Stimulated activated CD4-positive, alpha-beta T cell treated with anti-CD3 and anti-CD28 coated beads, Interleukin-2, amount 100 ng/mL, for 48 hours (primary cell): ENCODE measurements around the gene MIER1.
"Not testable (repeated sequence)": the region's sequence is repeated elsewhere in the genome, so short reads cannot be mapped to it uniquely, and the experiment has no call there.

Experiments used
- DNase-seq, 2 donors: peaks; one replicate each; pipeline ENCODE4 v3.0.0-alpha.2; 2020

Gene MIER1

DNA sequence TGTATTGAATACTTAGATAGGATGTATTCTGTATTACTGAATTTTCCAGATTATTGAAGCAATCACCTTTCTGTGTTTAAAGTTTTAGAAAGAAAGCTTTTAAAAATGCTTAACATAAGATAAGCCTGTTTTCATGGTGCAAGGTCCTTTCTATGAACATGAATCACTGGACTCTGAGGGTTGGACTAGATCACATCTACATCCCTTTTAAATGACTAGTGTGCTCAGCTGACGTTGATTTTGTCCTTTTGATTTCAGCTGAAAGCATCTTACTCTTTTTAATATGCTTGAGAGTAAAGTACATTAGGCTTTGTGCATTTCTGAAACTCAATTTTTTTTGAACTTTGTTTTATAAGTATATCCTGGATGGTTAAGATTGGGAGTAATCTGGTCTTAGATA is 16.2 kb downstream of the MIER1 start:
- no peak for DNase-seq

DNA sequence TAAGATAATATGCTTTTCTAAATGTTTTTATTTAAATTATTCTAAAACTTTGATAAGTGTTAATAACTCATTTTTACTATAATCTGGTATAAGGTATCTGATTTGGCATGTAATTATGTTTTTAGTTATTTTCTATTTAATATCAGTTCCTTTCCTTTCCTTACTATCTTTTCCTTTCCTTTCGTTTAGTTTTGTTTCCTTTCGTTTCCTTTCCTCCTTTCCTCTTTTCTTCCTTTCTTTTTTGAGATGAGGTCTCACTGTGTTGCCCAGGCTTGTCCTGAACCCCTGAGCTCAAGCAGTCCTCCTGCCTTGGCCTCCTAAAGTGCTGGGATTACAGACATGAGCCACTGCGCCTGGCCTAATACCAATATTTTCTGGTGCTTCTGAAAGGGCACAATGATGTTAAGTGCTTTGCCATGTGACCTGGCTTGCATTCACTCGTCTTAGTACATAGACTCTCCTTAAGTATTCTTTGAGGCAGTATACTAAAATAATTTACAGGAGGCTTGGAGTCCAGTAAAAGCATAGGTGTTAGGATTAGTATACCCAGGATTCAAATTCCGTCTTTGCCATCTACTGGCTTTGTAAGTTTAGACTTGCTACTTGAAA is 18.7 kb downstream of the MIER1 start:
- DNase-seq = no peak

- no peak for DNase-seq
Measured at GRCh38 chr1:66944330-66945274, 19.8 kb downstream of the MIER1 start.

GRCh38 chr1:66945316-66945715 is 20.5 kb downstream of the MIER1 start:
- DNase-seq = no peak

DNA sequence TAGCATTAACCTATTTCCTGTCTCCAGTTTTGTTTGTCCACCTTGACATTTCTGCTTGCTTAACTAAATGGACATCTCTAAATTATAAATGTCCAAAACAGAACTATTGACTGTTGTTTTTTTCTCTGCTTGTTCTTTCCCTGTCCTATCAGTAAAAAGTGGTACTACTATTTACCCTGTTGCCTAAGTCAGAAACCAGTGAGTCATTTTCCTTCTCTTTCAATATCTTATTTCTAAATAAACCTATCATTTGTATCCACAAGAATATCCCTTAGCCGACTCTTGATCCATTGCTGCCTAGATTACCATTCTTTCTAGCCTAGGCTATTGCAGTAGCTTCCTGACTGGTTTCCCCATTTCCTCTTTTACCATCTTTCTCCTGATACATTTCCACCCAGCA is 22.5 kb downstream of the MIER1 start:
- DNase-seq = no peak

DNA sequence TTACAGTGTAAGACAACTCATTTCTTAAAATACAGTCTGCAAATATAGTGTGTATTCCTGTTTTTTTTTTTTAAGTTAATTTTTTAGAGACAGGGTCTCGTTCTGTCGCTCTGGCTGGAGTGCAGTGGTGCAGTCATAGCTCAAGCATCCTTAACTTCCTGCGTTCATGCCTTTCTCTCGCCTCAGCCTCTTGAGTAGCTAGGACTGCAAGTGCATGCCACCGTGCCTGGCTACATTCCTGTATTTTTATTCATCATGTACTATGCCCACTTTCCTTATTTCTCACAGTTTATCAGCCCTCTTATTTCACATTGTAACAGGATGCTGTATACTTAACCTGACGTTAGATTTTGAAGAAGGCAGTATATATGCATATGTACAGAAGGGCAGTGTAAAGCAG is 26.7 kb downstream of the MIER1 start:
- DNase-seq = no peak

GRCh38 chr1:66954208-66954607 is 29.4 kb downstream of the MIER1 start:
- no peak for DNase-seq

- no peak for DNase-seq
Measured at GRCh38 chr1:66957938-66958337, 33.1 kb downstream of the MIER1 start.

- not testable (repeated sequence) for DNase-seq
Measured at GRCh38 chr1:66966188-66966873, 41.5 kb downstream of the MIER1 start.

DNA sequence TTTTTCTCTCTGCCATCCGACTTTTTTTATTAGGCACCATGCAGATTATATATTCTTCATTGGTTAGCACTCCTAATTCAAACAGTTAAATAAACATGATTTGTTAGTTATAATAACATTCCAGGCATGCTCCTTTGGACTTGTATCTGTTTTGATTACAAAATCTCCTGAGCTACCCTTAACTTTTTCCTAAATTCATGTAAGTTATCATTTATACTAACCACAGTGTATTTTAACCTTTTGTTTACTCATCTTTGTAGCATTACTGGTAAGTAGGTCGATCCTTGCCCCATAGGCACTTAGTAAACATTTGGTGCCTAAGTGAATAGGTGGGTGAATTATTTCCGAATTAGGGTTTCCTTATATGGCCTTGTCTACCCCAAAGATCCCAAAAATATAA is 43.8 kb downstream of the MIER1 start:
- no peak for DNase-seq

DNA sequence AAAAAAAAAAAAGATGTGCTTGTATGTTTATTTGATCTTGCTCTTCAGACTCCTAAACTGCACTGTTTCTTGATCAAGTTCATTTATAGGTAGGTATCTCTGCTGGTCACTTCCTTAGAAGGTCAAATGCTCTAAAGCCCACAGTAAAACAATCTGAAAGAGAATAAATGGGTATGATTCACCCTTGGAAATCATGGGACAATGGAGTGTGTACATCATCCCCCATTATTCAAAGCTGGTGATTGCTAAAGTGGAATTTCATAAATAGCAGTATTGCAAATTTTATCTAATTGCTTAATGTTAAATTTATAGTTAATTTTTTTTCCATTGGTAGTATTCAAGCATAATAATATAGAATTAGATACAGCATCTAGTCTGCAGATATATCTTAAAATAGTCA is 53.4 kb downstream of the MIER1 start:
- no peak for DNase-seq

DNA sequence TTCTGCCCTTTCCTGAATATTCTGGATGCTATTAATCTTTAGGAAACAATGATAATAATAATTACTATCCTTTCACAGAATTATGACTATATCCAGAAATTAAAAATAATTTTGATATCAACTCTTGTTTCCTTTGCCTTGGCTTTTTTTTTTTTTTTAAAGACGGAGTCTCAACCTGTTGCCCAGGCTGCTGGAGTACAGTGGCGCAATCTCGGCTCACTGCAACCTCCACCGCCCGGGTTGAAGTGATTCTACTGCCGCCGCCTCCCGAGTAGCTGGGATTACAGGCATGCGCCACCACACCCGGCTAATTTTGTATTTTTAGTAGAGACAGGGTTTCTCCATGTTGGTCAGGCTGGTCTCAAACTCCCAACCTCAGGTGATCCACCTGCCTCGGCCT is 54.8 kb downstream of the MIER1 start:
- DNase-seq = not testable (repeated sequence)

- DNase-seq = no peak
Measured at GRCh38 chr1:66980745-66981367, 56.1 kb downstream of the MIER1 start.

DNA sequence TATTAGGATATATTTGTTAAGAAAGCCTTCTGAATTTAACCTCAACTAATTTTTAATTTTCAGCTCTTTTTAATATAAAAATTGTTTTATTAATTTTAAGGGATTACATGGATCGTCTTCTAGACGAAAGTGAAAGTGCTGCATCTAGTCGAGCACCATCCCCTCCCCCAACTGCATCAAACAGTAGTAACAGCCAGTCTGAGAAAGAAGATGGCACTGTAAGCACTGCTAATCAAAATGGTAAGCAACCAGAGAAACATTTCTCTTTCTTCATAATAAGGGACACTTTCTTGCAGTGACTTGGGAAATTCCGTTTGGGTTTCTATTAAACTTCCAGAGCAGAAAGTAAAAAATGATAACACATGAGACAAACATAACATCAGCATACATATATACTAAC is 56.9 kb downstream of the MIER1 start:
- peak in 1 of 2 donors; percentile 19 for DNase-seq

DNA sequence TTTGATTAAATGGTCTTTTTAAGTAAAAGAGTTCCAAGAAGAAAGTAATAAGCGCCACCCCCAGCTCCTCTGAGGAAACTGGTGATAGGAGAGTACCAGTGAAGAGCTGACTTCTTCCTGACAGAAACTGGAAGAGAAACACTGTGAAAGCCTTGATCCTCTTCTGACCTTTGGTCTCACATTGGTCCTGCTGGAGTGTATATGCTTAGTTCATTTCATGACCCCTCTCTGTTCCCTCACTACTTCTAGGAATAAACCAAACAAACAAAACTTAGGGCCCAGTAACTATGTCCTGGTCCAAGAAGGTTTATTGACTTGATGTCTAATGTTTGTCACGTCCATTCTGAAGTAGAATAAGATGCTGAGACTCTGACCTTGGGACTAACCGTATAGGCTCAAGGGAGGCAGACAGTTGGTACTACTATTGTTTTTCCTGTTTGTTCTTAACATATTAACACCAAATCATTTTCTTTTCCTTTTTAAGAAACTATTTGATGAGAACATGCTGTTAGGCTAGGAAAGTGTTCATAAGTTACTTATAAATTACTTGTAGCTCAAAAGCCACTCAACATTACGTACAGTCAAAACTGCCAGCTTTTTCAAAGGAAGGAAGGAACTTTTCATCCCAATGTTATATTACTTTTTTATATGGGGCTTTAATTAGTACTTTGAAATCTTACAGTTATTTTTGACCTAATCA is 57.9 kb downstream of the MIER1 start:
- DNase-seq = no peak

DNA sequence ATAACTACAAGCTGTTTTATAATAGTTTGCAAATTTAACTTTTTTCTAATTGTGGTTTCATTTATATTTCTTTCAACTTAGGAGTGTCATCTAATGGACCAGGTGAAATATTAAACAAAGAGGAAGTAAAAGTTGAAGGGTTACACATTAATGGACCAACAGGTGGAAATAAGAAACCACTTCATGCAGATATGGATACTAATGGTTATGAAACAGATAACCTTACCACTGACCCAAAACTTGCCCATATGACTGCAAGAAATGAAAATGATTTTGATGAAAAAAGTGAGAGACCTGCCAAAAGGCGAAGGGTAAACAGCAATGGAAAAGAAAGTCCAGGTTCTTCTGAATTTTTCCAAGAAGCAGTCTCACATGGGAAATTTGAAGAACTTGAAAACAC is 59.7 kb downstream of the MIER1 start:
- no peak for DNase-seq

DNA sequence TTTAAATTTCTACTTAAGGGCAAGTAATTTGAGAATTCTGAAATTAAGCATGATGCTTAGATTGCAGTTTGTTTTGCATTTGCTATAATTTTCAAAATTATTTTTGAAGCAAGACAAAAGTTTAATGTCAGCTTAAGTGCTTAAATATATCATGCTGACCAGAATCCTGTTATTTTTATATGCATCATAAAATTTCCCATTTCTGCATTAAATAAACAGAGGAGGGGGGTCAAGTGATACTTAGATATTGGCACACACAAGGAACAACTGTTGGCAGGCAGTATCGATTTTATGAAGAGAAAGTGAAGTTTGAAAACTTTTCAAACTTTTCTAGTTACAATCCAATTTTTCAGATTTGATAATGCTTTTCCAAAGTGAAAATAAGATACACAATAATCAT is 61.0 kb downstream of the MIER1 start:
- no peak for DNase-seq

DNA sequence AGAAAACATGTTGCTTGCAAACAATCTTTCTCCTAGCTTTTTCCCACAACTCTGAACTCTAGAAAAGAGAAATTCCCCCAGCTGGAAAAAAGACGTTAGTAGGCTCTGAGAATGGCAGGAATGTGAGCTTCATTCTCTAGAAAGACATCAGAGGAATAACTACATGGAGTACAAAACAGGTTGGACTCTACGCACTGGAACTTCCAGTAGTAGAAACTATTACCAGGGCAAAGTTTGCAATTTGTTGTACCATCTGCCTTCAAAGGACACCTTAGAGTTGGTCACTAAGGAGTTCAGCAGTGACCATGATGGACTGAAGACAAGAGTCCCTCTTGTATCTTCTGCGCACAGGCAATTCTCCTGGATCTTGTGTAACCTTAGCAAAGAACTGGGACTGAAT is 68.3 kb downstream of the MIER1 start:
- DNase-seq = no peak

DNA sequence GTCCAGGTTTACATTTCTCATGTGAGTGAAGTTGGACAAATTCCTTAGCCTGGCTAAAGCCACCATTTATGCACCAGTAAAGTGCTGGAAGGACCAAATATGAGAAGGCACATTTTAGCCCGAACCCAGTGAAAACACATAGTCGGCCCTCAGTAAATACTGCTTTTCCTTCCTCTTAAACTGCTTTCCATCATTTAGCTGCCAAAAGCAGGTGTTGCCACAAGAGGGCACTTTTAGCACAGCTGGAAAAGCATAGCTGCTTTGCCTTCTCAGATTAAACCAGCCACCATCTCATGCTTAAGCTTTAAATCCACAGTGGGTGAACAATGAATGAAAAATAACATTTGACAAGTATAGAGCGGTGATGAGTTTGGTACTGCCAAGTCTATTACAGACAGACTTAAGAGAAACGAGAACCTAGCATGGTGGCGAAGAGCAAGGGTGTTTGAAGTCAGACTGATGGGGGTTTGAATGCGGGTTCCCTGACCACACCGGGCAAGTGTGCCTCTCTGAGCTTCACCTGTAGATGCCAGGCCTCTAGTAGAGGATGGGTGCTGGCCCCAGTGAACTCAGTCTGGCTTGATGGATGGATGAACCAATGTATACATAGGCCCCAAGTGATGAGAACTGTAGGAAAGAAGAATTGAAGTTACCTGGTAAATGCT is 71.4 kb downstream of the MIER1 start:
- peak; percentile 43 to 47 for DNase-seq

GRCh38 chr1:66998972-66999371 is 74.2 kb downstream of the MIER1 start:
- no peak for DNase-seq

DNA sequence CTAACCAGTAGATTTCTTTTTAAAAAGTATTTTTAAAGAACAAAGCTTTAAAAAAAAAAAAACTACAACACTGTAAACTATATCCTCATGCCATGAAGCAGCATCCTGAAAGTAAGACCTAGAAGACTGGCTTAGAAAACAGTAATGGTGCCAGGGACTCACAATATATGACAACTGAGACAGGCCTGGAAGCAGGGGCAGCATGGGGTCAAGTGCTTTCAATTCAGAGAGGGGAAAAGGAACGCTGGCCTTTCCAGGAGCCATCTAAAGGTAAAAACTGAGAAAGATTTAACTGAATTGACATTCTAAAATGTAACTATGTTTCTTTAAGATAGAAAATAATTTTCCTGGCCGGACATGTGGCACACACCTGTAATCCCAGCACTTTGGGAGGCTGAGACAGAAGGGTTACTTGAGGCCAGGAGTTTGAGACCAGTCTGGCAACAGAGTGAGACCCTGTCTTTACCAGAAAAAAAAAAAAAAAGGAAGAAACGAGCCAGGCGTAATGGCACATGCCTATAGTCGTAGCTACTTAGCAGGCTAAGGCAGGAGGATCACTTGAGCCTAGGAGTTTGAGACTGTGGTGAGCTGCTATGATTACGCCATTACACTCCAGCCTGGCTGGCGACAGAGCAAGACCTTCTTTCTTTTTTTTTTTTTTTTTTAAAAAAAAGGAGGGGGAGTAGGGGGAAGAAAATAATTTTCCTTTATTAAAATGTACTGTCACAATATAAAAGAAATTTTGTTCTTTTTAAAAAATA is 75.0 kb downstream of the MIER1 start:
- no peak for DNase-seq
